Activated naive CD4-positive, alpha-beta T cell treated with anti-CD3 and anti-CD28 coated beads for 36 hours (primary cell): ENCODE results near the gene ZNF789. TPM values are rescaled to one million over a fixed set of nuclear protein-coding genes. Genes with fewer than 3 reads are reported as not detected.
"Not testable (repeated sequence)": the region's sequence is repeated elsewhere in the genome, so short reads cannot be mapped to it uniquely, and the experiment has no call there.

Experiments
- CTCF ChIA-PET: fragments of 350-600 bp; sonication (Branson Sonifier 250); formaldehyde crosslinking; loops from one replicate; lab custom pipeline; 2021; ENCODE audit warnings: antibody characterized with exemption; lab: Charles Lee
- DNase-seq: peaks from one replicate; pipeline ENCODE4 v3.0.0-alpha.2; 2020
- H3K27ac Mint-ChIP-seq: one replicate; pipeline ENCODE4 v1.8.0; 2021; ENCODE audit warnings: mild to moderate bottlenecking, mixed read lengths
- H3K27me3 Mint-ChIP-seq: one replicate; pipeline ENCODE4 v1.8.0; 2021; ENCODE audit warnings: low read depth, mixed read lengths
- H3K36me3 Mint-ChIP-seq: one replicate; pipeline ENCODE4 v1.8.0; 2021; ENCODE audit warnings: low read depth, mixed read lengths
- H3K4me1 Mint-ChIP-seq: one replicate; pipeline ENCODE4 v1.8.0; 2021; ENCODE audit warnings: low read depth, mixed read lengths
- H3K4me3 Mint-ChIP-seq: one replicate; pipeline ENCODE4 v1.8.0; 2021; ENCODE audit warnings: mild to moderate bottlenecking, moderate library complexity, mixed read lengths
- H3K9me3 Mint-ChIP-seq: one replicate; pipeline ENCODE4 v1.8.0; 2021; ENCODE audit warnings: mixed read lengths
- intact Hi-C: fragments of 100-400 bp; cut with micrococcal nuclease; formaldehyde crosslinking; loops from one replicate; pipeline ENCODE4 v1.15.1; 2023
- total RNA-seq, 2 experiments: library from RNA; stranded (reverse); gene quantifications; one replicate each; pipeline ENCODE4 v1.2.3, GENCODE V29; 2021

The ZNF789 gene
- 1 to 10 TPM; 8.0 to 9.8 TPM for total RNA-seq

DNA sequence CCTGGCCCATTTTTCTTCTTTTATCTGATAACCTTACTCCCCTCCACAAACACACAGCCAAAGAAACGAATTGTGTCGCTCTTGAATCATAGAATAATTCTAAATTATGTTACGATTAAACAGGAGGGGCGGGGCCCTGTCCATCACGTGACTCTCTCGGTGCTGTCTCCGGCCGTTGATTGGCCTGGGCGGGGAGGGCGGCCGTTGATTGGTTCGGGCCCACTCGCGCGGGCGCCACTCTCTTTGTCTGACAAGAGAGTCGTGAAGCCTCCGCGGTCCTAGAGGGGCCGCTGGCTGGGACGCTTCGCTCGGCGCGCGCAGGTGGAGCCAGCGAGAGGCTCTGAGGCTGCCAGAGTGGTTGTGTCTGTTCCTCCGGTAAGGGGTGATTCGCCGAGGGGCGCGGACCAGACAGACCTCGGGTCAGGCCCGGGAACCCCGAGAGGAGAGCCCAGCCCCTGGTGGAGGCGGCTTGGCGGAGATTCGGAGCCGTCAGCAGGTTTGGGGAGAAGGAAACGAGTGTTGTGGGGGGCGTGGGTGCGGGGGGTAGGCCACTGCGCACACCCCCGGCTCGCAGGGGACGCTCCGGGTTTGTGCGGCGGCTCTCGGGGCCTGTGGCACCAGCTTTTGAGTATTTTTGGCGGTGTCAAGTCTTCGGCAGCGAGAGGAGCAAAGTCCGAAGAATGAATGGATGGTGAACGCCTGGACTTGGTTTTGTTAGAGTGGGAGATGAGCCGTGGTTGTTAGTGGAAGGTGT lies at the start of gene ZNF789:
ZNF789 (plus strand) TSS at position 330 of the 754 bp plus-strand sequence. CDS start 3,567 bp downstream, outside the sequence.
- intact Hi-C loops = loop anchor here (1.0 to 5.0 kb wide), 9 partner anchors 27 to 445 kb away; partner anchors contain the start of genes BUD31, CPSF4, PDAP1 and PTCD1
- CTCF ChIA-PET = interaction anchor here (1.2 kb wide), 1 partner anchor 15 kb away, joined by 3 read pairs; no protein-coding TSS in a partner anchor
- peaks cover 32% of the 10 kb centered on the region for H3K4me1 Mint-ChIP-seq
- peaks cover 12% of the 10 kb centered on the region for H3K36me3 Mint-ChIP-seq
- H3K27me3 Mint-ChIP-seq = no peaks in the 10 kb centered on the region
- H3K4me3 Mint-ChIP-seq = peak within 1 kb of the TSS; percentile 95
- H3K9me3 Mint-ChIP-seq = no peaks in the 10 kb centered on the region
- peak; percentile 99 for DNase-seq
- H3K27ac Mint-ChIP-seq = peak within 1 kb of the TSS; percentile 83

- no peaks in the 10 kb centered on the region for H3K9me3 Mint-ChIP-seq
- CTCF ChIA-PET = no interaction called here
- no peaks in the 10 kb centered on the region for H3K27me3 Mint-ChIP-seq
- H3K4me3 Mint-ChIP-seq = no peak overlapping the region
- H3K27ac Mint-ChIP-seq = no peak overlapping the region
- H3K4me1 Mint-ChIP-seq = peaks cover 2% of the 10 kb centered on the region
- DNase-seq = no peak
- peaks cover 18% of the 10 kb centered on the region for H3K36me3 Mint-ChIP-seq
- intact Hi-C loops = no loop called here
These were observed 47.6 kb upstream of the ZNF789 start for GRCh38 chr7:99424932-99425730.

DNA sequence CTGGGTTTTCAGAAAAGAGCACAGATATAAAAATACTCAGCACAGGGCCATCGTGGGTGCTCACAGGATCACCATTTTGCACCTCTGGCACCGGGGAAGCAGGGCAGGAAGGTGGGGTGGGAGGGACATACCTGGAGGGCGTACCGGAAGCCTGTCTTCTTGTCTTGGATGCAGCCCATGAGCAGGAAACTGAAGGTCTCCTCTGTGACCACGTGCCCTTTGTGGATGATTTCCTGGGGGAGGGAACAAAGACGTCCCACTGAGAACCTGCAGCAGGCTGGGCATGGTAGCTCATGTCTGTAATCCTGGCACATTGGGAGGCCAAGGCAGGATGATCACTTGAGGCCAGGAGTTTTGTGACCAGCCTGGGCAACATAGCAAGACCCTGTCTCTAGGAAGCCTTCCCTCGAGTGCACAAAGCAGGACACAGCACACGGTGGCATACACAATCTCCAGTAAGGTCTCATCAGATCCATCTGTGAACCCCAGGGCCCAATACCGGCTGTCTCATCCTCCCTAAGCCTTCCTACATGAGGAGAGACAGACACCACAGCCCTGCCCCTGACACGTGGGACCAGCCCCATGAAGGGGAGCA lies 43.6 kb upstream of the ZNF789 start:
- peaks cover 8% of the 10 kb centered on the region for H3K36me3 Mint-ChIP-seq
- H3K27me3 Mint-ChIP-seq = no peaks in the 10 kb centered on the region
- H3K4me3 Mint-ChIP-seq = no peak overlapping the region
- H3K27ac Mint-ChIP-seq = peak overlapping the region; percentile 50
- no peaks in the 10 kb centered on the region for H3K9me3 Mint-ChIP-seq
- intact Hi-C loops = no loop called here
- peaks cover 2% of the 10 kb centered on the region for H3K4me1 Mint-ChIP-seq
- CTCF ChIA-PET = no interaction called here
- no peak for DNase-seq

DNA sequence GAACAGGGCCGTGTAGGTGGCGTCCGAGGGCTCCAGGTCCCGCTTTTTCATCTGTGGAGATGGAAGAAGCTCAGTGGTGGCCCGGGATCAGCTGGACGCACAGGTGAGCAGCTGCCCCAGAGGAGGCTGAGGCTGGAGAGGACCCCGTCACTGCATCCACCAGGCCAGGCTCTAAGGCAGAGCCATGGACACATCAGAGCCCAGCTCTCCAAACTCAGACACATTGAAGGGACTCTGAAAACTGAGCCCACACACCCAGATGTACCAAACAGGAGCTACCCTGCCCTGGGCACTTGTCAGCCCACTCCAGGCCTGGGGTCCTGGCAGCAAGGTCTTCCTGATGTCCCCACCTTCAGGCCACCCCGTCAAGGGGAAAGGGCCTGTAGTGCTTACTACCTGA lies 42.9 kb upstream of the ZNF789 start:
- H3K4me1 Mint-ChIP-seq = peaks cover 2% of the 10 kb centered on the region
- H3K27me3 Mint-ChIP-seq = no peaks in the 10 kb centered on the region
- H3K9me3 Mint-ChIP-seq = no peaks in the 10 kb centered on the region
- no peak overlapping the region for H3K27ac Mint-ChIP-seq
- H3K4me3 Mint-ChIP-seq = no peak overlapping the region
- H3K36me3 Mint-ChIP-seq = peaks cover 8% of the 10 kb centered on the region
- CTCF ChIA-PET = no interaction called here
- no peak for DNase-seq
- intact Hi-C loops = no loop called here

GRCh38 chr7:99431756-99432540 lies 40.7 kb upstream of the ZNF789 start:
- H3K27ac Mint-ChIP-seq, H3K9me3 Mint-ChIP-seq, H3K4me1 Mint-ChIP-seq, H3K36me3 Mint-ChIP-seq, DNase-seq, CTCF ChIA-PET, H3K4me3 Mint-ChIP-seq, H3K27me3 Mint-ChIP-seq, intact Hi-C loops: not testable (repeated sequence)

- Mint-ChIP-seq H3K27ac (no peak overlapping the region), H3K4me3 (no peak overlapping the region), H3K4me1 (peaks cover 15% of the 10 kb centered on the region)
These were observed 39.5 kb upstream of the ZNF789 start for GRCh38 chr7:99433158-99433557.

GRCh38 chr7:99437946-99438572 lies 34.6 kb upstream of the ZNF789 start:
- intact Hi-C loops = loop anchor here (1.0 to 2.0 kb wide), 4 partner anchors 30 to 67 kb away; partner anchors contain the start of genes BUD31, PDAP1, ZKSCAN5 and ZNF789
- Mint-ChIP-seq H3K4me3 (peak overlapping the region; percentile 98), H3K27ac (peak overlapping the region; percentile 94), H3K4me1 (peaks cover 40% of the 10 kb centered on the region), H3K27me3 (no peaks in the 10 kb centered on the region), H3K9me3 (no peaks in the 10 kb centered on the region), H3K36me3 (peaks cover 16% of the 10 kb centered on the region)
- DNase-seq = no peak
- CTCF ChIA-PET = interaction anchor here (0.5 to 0.7 kb wide), 3 partner anchors 111 to 400 kb away, joined by 3 read pairs; no protein-coding TSS in a partner anchor

More at GRCh38 chr7:99433158-99433557, 39.5 kb upstream of the ZNF789 start:
- Mint-ChIP-seq H3K36me3 (peaks cover 3% of the 10 kb centered on the region), H3K27me3 (no peaks in the 10 kb centered on the region), H3K9me3 (no peaks in the 10 kb centered on the region)
- CTCF ChIA-PET = no interaction called here
- intact Hi-C loops = no loop called here
- no peak for DNase-seq

GRCh38 chr7:99438573-99439480 lies 33.9 kb upstream of the ZNF789 start, which contains the start of the genes CPSF4 and PTCD1:
Gene CPSF4 (plus strand): TSS chr7:99438943. CDS start chr7:99439083, 140 bp downstream.
Gene PTCD1 (minus strand): TSS chr7:99438798. CDS start chr7:99435242, 3,556 bp downstream.
- Mint-ChIP-seq H3K36me3 (peaks cover 20% of the 10 kb centered on the region), H3K27ac (peak within 1 kb of the TSS; percentile 94), H3K4me1 (peaks cover 43% of the 10 kb centered on the region), H3K9me3 (no peaks in the 10 kb centered on the region), H3K4me3 (peak within 1 kb of the TSS; percentile 98), H3K27me3 (no peaks in the 10 kb centered on the region)
- intact Hi-C loops = loop anchor here (1.0 to 2.0 kb wide), 5 partner anchors 27 to 66 kb away; partner anchors contain the start of genes ATP5MF, BUD31, PDAP1 and ZKSCAN5
- DNase-seq = peak; percentile 95
- CTCF ChIA-PET = interaction anchor here (0.5 to 0.7 kb wide), 3 partner anchors 112 to 400 kb away, joined by 3 read pairs; no protein-coding TSS in a partner anchor

- CTCF ChIA-PET = no interaction called here
- intact Hi-C loops = no loop called here
- H3K9me3 Mint-ChIP-seq = no peaks in the 10 kb centered on the region
- H3K27me3 Mint-ChIP-seq = no peaks in the 10 kb centered on the region
- peaks cover 43% of the 10 kb centered on the region for H3K4me1 Mint-ChIP-seq
- no peak for DNase-seq
- peak overlapping the region; percentile 46 for H3K27ac Mint-ChIP-seq
- peaks cover 29% of the 10 kb centered on the region for H3K36me3 Mint-ChIP-seq
- H3K4me3 Mint-ChIP-seq = peak overlapping the region; percentile 98
These were observed 32.5 kb upstream of the ZNF789 start for GRCh38 chr7:99440195-99440594.

DNA sequence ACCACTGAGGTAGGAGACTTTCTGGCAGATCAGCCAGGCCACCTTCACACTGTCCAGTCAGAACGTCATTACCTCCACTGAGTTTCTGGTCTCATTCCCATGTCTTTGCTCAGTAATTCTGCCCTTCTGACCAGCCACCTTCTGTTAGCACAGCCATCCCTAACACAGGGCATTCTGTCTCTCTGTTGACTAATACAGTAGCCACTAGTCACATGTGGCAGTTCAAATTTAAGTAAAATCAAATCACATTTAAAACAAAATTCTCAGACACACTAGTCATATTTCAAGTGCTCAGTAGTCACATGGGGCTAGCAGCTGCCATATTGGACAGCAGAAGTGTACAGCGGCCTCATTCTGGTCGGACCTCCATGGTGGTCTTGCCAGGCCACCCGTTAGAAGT lies 26.6 kb upstream of the ZNF789 start:
- peaks cover 14% of the 10 kb centered on the region for H3K4me1 Mint-ChIP-seq
- intact Hi-C loops = no loop called here
- no peak overlapping the region for H3K27ac Mint-ChIP-seq
- peaks cover 43% of the 10 kb centered on the region for H3K36me3 Mint-ChIP-seq
- H3K4me3 Mint-ChIP-seq = no peak overlapping the region
- CTCF ChIA-PET = no interaction called here
- no peaks in the 10 kb centered on the region for H3K9me3 Mint-ChIP-seq
- no peak for DNase-seq
- H3K27me3 Mint-ChIP-seq = no peaks in the 10 kb centered on the region
